ENCODE measurements around the gene RNF213. TPM values are rescaled to one million over a fixed set of nuclear protein-coding genes. Genes with fewer than 3 reads are reported as not detected.

RNF213 gene
- total and polyA plus RNA-seq, 2 of the 8 experiments (the other 6 are each of a cell fraction or from before 2014, with no cell fraction given), result 33.8 to 62.8 TPM

DNA sequence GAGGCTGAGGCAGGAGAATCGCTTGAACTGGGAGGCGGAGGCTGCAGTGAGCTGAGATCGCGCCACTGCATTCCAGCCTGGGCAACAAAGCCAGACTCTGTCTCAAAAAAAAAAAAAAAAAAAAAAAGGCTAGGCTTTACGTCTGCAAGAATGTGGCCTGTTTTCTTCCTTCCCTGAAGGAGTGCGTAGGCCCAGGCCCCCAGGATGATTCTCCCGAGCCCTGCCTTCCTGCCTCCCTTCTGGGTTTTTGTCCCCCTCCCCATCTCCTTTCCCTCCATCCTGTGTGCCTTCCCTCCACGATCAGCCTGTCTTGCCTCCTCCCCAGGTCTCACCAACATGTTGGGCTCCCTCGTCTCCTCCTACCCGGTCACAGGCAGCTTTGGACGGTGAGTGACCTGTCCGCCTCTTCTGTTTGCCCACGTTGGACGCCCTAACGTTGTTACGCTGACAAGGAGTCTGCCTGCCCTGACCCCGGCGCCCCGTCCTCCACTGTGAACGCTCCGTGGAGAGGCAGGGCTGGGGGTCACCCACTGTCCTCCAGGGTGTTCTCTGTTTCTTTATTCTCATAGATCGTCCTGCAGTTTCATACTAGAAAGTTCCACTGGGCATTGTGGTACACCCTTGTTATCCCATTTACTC, 15.7 kb upstream of the RNF213 start:
- H3K36me3 ChIP-seq (ENCODE audit: control insufficient read depth in 2 of 4, insufficient read depth in 4 of 4, low read length in 3 of 4), result peaks cover 0 to 8% (median 5%) of the 10 kb centered on the region in 4 experiments; a peak in 5 of 8 replicates
- H4K5ac ChIP-seq (ENCODE audit: insufficient read length, low read depth, low read length), result no peak overlapping the region
- H3K9ac ChIP-seq (replicated peaks in 1 of 4; ENCODE audit: extremely low read depth in 1 of 4, low read depth in 3 of 4, low read length in 3 of 4), result no peak overlapping the region
- no peaks in the 10 kb centered on the region for H3K23me2 ChIP-seq (ENCODE audit: low read depth, low read length)
- no peak overlapping the region for H3K23ac ChIP-seq (ENCODE audit: insufficient read length)
- H4K8ac ChIP-seq (ENCODE audit: extremely low read depth, insufficient read depth, low read length), result no peak overlapping the region
- H2BK12ac ChIP-seq (ENCODE audit: low read depth, low read length), result no peak overlapping the region
- H2BK5ac ChIP-seq (ENCODE audit: low read depth, low read length), result no peak overlapping the region
- H3K79me1 ChIP-seq (ENCODE audit: low read depth, low read length), result no peaks in the 10 kb centered on the region
- no peak overlapping the region for H4K91ac ChIP-seq (replicated peaks; ENCODE audit: insufficient read length, low read length)
- no peaks in the 10 kb centered on the region for H3K27me3 ChIP-seq (replicated peaks in 1 of 4; ENCODE audit: control insufficient read depth in 3 of 4, extremely low read depth in 1 of 4, insufficient read depth in 3 of 4, low read length in 3 of 4)
- no peak overlapping the region for H2BK120ac ChIP-seq (replicated peaks; ENCODE audit: low read depth, low read length)
- H3K4ac ChIP-seq (replicated peaks; ENCODE audit: insufficient read length, low read depth, low read length), result no peak overlapping the region
- H3K4me2 ChIP-seq (ENCODE audit: insufficient read depth in 1 of 2, low read depth in 2 of 2, low read length in 2 of 2), result no peak overlapping the region
- H2AK5ac ChIP-seq (ENCODE audit: low read depth, low read length), result no peak overlapping the region
- peaks cover 0 to 3% of the 10 kb centered on the region in 2 experiments for H4K20me1 ChIP-seq (replicated peaks in 1 of 2; ENCODE audit: control insufficient read depth in 1 of 2, insufficient read depth in 2 of 2, low read length in 2 of 2)
- no peak overlapping the region for H3K56ac ChIP-seq (replicated peaks; ENCODE audit: insufficient read length, low read depth, low read length)
- FAIRE-seq (no peak), DNase-seq (ENCODE audit: low read depth in 1 of 2, low spot score in 2 of 2) (no peak)
- ChIA-PET POLR2A (ENCODE audit: partially characterized antibody) (interaction anchor here (0.8 to 1.5 kb wide), 4 partner anchors 8 to 16 kb away, joined by 3 read pairs; no protein-coding TSS in a partner anchor), CTCF (ENCODE audit: partially characterized antibody) (interaction anchor here (1.9 kb wide), 1 partner anchor 16 kb away, joined by 4 read pairs; no protein-coding TSS in a partner anchor)
- no peak overlapping the region; the same call in 1 of the 2 replicates for H3K27ac ChIP-seq (ENCODE audit: low read depth, low read length)
- H3K18ac ChIP-seq (ENCODE audit: extremely low read depth, low read length), result no peak overlapping the region
- no peak overlapping the region for H2AFZ ChIP-seq (ENCODE audit: low read length)
- TF ChIP-seq SP4 (IDR thresholded peaks at IDR 0.05; ENCODE audit: low read length) (no peak), RBBP5 (IDR thresholded peaks at IDR 0.05; ENCODE audit: borderline replicate concordance, low read depth, low read length) (no peak), RAD21 (IDR thresholded peaks at IDR 0.05 in 1 of 2, conservative IDR thresholded peaks at IDR 0.05 in 1 of 2; ENCODE audit: low read depth in 2 of 2, low read length in 2 of 2) (no peak), BCL11A (IDR thresholded peaks at IDR 0.05; ENCODE audit: low read depth in 2 of 2, low read length in 2 of 2) (no peak), CTBP2 (IDR thresholded peaks at IDR 0.05; ENCODE audit: borderline replicate concordance, insufficient read depth, insufficient read length, low read length) (no peak), TAF7 (optimal IDR thresholded peaks at IDR 0.05; ENCODE audit: borderline replicate concordance, low read depth, low read length) (no peak), PHF8 (conservative IDR thresholded peaks at IDR 0.05; ENCODE audit: low read depth, low read length) (no peak), NRF1 (IDR thresholded peaks at IDR 0.05; ENCODE audit: low read depth, low read length) (no peak), SIRT6 (IDR thresholded peaks at IDR 0.05; ENCODE audit: low read length) (no peak), CHD2 (IDR thresholded peaks at IDR 0.05; ENCODE audit: low read length) (no peak), CBX5 (IDR thresholded peaks at IDR 0.05; ENCODE audit: low read depth, low read length) (no peak)
- TF ChIP-seq, protein P1, sequence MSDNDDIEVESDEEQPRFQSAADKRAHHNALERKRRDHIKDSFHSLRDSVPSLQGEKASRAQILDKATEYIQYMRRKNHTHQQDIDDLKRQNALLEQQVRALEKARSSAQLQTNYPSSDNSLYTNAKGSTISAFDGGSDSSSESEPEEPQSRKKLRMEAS (IDR thresholded peaks at IDR 0.05), result no peak
- no peaks in the 10 kb centered on the region for H3K4me1 ChIP-seq (replicated peaks in 1 of 4; ENCODE audit: control insufficient read depth in 3 of 4, insufficient read depth in 4 of 4, low read length in 3 of 4)
- no peaks in the 10 kb centered on the region; a peak in 1 of 4 replicates for H3K9me3 ChIP-seq (ENCODE audit: insufficient read depth in 2 of 2, low read depth in 1 of 2, low read length in 1 of 2)
- H2BK15ac ChIP-seq (ENCODE audit: low read length), result no peak overlapping the region
- H3K79me2 ChIP-seq (ENCODE audit: control insufficient read depth in 1 of 2, insufficient read depth in 2 of 2, low read length in 2 of 2), result no peaks in the 10 kb centered on the region
- no peak overlapping the region for H3K4me3 ChIP-seq (ENCODE audit: extremely low read depth in 1 of 4, insufficient read depth in 2 of 4, low read depth in 3 of 4, low read length in 4 of 4)
- WGBS, 2 experiments (ENCODE audit: extremely low coverage in 1 of 2, insufficient coverage in 1 of 2, insufficient read length in 1 of 2, insufficient replicate concordance in 2 of 2, low coverage in 1 of 2, low lambda C conversion rate in 2 of 2, missing lambda C conversion rate in 1 of 2), result 95% methylated on average over 16 of the region's 22 CpGs; no CpG with 5 or more reads in 1 of the 2 experiments
- H3K14ac ChIP-seq (ENCODE audit: insufficient read length), result no peak overlapping the region
- H2BK20ac ChIP-seq (ENCODE audit: low read length), result no peak overlapping the region

Data from H1 (cell line).